ENCODE data around the gene MYO9A.

The MYO9A gene

DNA sequence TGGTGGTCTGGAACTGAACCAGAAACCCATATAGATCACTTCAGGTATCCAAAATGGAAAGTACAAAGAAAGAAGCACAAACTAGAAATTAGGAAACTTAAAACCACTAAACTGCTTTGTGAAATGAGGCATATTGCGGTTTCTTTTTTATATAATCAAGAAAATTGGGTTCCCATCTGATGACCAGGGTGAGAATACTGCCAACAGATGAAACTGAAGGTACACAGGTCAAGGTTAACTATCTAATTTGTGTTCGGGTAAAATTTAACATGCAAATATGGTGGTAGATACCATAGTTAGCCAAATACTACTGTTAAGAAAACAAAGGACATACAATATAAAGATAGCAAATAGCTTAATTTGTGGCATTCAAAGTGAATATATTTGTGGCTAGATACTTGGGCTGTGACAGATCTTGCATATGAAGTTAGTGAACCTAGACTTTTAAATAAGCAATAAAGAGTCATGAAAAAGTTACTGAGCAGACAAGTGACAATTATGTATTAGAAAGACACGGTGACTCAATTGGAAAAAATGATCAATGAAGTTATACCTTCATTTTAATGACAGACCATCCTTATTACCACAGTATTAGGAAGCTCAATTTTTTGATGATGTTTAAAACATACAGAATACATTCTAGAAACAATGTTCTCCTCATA is 180.2 kb downstream of the MYO9A start:
- H3K36me3 ChIP-seq = no peaks in the 10 kb centered on the region
- H3K4me3 ChIP-seq (ENCODE audit: low read depth in 1 of 2, low read length in 1 of 2) = no peak overlapping the region
- H3K27me3 ChIP-seq = no peaks in the 10 kb centered on the region
- no peak overlapping the region for H3K27ac ChIP-seq
- no peak for TF ChIP-seq CTCF (IDR thresholded peaks at IDR 0.05)
- no peaks in the 10 kb centered on the region for H3K9me3 ChIP-seq
- H3K4me1 ChIP-seq (ENCODE audit: control insufficient read depth in 1 of 2, insufficient read depth in 1 of 2, low read depth in 1 of 2, low read length in 1 of 2) = no peaks in the 10 kb centered on the region

GRCh38 chr15:71934446-71934845 is 183.5 kb downstream of the MYO9A start:
- Histone ChIP-seq H3K9me3 (peaks cover 8% of the 10 kb centered on the region), H3K27me3 (no peaks in the 10 kb centered on the region), H3K4me1 (ENCODE audit: control insufficient read depth in 1 of 2, insufficient read depth in 1 of 2, low read depth in 1 of 2, low read length in 1 of 2) (no peaks in the 10 kb centered on the region), H3K36me3 (no peaks in the 10 kb centered on the region), H3K27ac (no peak overlapping the region), H3K4me3 (ENCODE audit: low read depth in 1 of 2, low read length in 1 of 2) (no peak overlapping the region)
- no peak for TF ChIP-seq CTCF (IDR thresholded peaks at IDR 0.05)

GRCh38 chr15:71932689-71933088 is 185.3 kb downstream of the MYO9A start:
- H3K9me3 ChIP-seq = peaks cover 8% of the 10 kb centered on the region
- H3K4me1 ChIP-seq (ENCODE audit: control insufficient read depth in 1 of 2, insufficient read depth in 1 of 2, low read depth in 1 of 2, low read length in 1 of 2) = no peaks in the 10 kb centered on the region
- no peaks in the 10 kb centered on the region for H3K27me3 ChIP-seq
- H3K27ac ChIP-seq = no peak overlapping the region
- no peaks in the 10 kb centered on the region for H3K36me3 ChIP-seq
- TF ChIP-seq CTCF (IDR thresholded peaks at IDR 0.05) = no peak
- no peak overlapping the region for H3K4me3 ChIP-seq (ENCODE audit: low read depth in 1 of 2, low read length in 1 of 2)

DNA sequence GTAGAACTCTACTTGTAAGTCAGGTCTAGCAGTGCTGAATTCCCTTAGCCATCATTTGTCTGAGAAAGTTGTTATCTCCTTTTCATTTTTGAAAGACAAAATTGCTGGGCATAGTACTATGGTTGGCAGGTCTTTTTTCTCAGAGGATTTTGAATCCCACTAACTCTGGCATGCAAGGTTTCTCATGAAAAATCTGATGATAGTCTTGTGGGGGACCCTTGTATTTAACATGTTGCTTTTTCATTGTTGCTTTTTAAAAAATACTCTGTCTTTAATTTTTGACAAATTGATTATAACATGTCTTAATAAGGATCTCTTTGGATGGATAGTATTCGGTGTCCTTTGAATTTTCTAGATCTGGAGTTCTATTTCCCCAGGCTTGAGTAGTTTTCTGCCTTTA is 186.7 kb downstream of the MYO9A start:
- H3K4me1 ChIP-seq (ENCODE audit: control insufficient read depth in 1 of 2, insufficient read depth in 1 of 2, low read depth in 1 of 2, low read length in 1 of 2) = no peaks in the 10 kb centered on the region
- H3K27ac ChIP-seq = no peak overlapping the region

GRCh38 chr15:71925145-71925544 is 192.8 kb downstream of the MYO9A start:
- no peak for TF ChIP-seq CTCF (IDR thresholded peaks at IDR 0.05)

More for the DNA sequence above, 186.7 kb downstream of the MYO9A start:
- no peak overlapping the region for H3K4me3 ChIP-seq (ENCODE audit: low read depth in 1 of 2, low read length in 1 of 2)
- H3K9me3 ChIP-seq = peaks cover 8% of the 10 kb centered on the region
- TF ChIP-seq CTCF (IDR thresholded peaks at IDR 0.05) = no peak
- no peaks in the 10 kb centered on the region for H3K36me3 ChIP-seq
- no peaks in the 10 kb centered on the region for H3K27me3 ChIP-seq

More at GRCh38 chr15:71925145-71925544, 192.8 kb downstream of the MYO9A start:
- Histone ChIP-seq H3K9me3 (no peaks in the 10 kb centered on the region), H3K4me1 (ENCODE audit: control insufficient read depth in 1 of 2, insufficient read depth in 1 of 2, low read depth in 1 of 2, low read length in 1 of 2) (no peaks in the 10 kb centered on the region), H3K36me3 (no peaks in the 10 kb centered on the region), H3K4me3 (ENCODE audit: low read depth in 1 of 2, low read length in 1 of 2) (no peak overlapping the region), H3K27ac (no peak overlapping the region), H3K27me3 (no peaks in the 10 kb centered on the region)
